Hepatocyte (in vitro differentiated cells): ENCODE measurements around the gene P4HB.

Source experiments
- EZH2 ChIP-seq: fragments of 200-600 bp; sonication (generic); IDR thresholded peaks from 2 replicates; pipeline ENCODE4 v1.6.1; 2016; ENCODE audit warnings: antibody characterized with exemption, mild to moderate bottlenecking, borderline replicate concordance
- EZH2phosphoT487 ChIP-seq: fragments of 200-600 bp; sonication (generic); IDR thresholded peaks from one replicate; pipeline ENCODE4 v1.6.1; 2018; ENCODE audit warnings: antibody characterized with exemption, mild to moderate bottlenecking, low read depth, moderate library complexity; ENCODE audit not compliant: unreplicated experiment, severe bottlenecking
- TF ChIP-seq, protein P1 (sequence below): fragments of 200-600 bp; sonication (generic); IDR thresholded peaks from 2 replicates; pipeline ENCODE4 v1.5.1; 2016; ENCODE audit warnings: antibody characterized with exemption, mild to moderate bottlenecking; ENCODE audit not compliant: poor library complexity

DNA sequence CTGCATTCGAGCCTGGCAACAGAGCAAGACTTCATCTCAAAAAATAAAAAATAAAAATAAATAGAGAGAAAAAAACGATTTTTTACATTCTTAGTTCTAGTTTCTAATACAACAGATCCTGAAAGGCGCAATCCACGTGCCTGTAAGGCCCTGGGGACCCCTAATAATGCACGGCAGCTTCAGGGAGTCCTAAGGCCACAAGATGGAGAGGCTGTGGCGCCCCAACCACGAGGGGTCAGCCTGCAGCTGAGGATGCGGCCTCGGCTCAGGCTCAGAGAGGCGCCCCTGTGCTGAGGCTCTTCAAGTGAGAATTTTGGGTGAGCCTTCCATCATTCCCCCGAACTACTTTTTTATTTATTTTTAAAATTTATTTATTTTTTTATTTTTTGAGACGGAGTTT is 10.9 kb downstream of the P4HB start:
- TF ChIP-seq, protein P1, sequence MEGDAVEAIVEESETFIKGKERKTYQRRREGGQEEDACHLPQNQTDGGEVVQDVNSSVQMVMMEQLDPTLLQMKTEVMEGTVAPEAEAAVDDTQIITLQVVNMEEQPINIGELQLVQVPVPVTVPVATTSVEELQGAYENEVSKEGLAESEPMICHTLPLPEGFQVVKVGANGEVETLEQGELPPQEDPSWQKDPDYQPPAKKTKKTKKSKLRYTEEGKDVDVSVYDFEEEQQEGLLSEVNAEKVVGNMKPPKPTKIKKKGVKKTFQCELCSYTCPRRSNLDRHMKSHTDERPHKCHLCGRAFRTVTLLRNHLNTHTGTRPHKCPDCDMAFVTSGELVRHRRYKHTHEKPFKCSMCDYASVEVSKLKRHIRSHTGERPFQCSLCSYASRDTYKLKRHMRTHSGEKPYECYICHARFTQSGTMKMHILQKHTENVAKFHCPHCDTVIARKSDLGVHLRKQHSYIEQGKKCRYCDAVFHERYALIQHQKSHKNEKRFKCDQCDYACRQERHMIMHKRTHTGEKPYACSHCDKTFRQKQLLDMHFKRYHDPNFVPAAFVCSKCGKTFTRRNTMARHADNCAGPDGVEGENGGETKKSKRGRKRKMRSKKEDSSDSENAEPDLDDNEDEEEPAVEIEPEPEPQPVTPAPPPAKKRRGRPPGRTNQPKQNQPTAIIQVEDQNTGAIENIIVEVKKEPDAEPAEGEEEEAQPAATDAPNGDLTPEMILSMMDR, result no peak
- no peak for TF ChIP-seq EZH2
- TF ChIP-seq EZH2phosphoT487, result no peak
